Activated T-helper 1 cell treated with Interleukin-2 at 50 U/mL for 16 hours (primary cell): ENCODE data around the gene DDIT4L.
"Not testable (repeated sequence)": the region's sequence is repeated elsewhere in the genome, so short reads cannot be mapped to it uniquely, and the experiment has no call there.

Experiments
- DNase-seq: peaks from one replicate; pipeline ENCODE4 v3.0.0-alpha.2; 2020; ENCODE audit warnings: low read depth

The DDIT4L gene, protein sequence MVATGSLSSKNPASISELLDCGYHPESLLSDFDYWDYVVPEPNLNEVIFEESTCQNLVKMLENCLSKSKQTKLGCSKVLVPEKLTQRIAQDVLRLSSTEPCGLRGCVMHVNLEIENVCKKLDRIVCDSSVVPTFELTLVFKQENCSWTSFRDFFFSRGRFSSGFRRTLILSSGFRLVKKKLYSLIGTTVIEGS

DNA sequence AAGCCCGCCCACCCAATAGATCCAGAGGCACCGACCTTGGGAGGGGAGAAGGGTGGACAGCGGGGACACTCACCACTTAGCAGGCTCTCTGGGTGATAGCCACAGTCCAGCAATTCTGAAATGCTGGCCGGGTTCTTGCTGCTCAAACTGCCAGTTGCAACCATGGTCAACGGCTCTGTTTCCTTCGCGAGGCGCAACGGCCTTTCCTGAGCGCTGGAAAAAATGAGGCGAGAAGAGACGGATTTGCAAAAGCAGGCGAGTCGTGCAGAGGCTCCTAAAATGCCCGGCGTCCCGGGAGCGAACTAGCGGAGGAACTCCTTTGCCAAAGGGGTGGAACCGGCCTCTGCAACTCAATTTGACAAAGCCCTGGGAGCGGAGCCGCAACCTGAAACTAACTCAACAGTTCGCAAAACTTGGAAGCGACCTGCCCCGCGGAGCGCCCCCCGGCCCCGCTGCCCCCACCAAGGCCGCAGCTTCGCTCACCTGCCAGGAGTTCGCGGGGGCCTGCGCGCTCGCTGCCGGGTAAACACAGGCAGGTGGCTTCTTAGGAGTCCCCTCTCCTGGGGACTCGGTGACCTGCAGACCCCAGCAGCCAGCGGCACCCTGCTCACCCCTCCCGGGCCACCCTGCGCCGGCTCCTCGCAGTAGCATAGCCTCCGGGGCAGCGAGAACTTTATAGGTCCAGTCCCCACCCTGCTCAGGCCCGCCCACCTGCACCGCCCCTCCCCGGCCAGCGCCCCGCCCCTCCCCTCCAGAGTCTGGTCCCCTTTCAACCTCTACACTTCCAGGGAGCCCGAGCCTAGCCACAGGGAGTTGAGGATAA lies at the start of gene DDIT4L:
DDIT4L (minus strand) TSS at position 649 of the 823 bp plus-strand sequence; CDS start at position 164, 485 bp downstream.
- no peak for DNase-seq

DNA sequence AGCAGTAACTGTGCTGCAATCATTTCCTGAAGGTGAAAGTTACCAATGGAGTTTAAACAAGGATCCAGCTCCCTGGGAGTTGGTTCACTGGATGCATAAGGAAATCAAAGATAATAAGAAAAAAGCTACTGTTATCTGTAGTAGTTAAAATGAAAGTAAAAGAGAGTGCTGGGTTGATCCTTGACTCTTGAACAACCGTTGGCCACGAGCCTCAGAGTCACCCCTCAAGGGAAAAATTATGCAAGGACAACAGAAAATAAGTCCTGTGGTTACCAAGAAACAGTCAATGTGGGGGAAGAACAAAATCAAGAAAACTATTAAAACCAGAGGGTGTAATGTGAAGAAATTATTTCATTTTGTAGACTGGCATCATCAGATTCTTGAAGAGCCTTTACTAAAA lies 49.7 kb upstream of the DDIT4L start:
- no peak for DNase-seq

DNA sequence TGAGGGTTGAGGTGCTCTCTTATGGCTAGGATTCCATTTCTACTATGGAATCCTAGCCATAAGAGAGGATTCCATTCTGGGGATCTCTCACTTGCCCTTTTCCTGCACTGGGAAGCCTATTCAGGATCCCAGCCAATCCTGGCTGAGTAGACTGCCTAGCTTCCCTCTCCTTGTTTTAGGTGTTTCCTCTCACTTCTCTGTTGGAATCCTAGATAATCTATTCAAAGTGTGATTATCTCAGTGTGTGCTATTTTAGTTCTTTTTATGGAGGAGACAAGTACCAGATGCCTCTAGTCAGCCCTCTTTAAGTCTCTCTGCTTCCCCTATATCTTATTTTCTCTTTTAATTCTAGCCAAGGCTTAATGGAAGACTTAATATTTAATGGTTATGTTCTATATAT lies 34.5 kb upstream of the DDIT4L start:
- no peak for DNase-seq

DNA sequence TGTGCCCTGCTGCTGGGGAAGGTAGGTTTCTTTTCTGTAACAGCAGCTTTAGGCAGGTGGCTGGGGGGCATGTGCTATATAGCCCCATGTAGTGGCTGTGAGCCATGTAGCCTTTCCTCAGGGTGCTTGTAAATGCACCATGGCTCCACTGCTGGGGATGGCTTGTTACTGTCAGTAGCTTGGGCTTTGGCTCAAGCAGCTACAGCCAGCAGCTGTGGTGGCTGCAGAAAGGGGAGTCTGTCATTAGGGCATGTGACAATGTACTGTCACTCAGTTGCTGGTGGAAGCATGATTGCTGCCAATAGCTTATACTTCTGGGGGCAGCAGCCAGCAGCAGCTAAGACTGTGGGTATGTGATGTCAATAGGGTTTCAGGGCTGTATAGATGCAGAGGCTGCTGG lies 33.9 kb upstream of the DDIT4L start:
- DNase-seq: no peak

DNA sequence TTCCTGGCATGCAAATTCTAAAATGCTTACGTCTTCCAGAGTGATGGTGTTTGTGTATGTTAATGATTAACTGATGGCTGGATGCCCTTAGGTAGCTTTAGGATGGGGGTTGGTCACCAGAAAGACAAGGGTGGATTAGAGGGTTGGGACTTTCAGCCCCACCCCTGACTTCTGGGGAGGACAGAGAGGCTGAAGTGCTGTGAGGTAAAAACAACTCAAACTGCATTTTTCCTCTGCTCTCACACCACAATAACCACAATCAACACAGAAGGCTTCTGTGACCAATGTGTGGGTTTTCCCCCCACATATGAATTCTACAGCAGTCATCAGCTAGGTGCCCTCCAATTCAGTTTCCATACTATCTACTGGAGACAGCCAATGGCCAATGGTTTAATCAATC lies 18.7 kb upstream of the DDIT4L start:
- no peak for DNase-seq

DNA sequence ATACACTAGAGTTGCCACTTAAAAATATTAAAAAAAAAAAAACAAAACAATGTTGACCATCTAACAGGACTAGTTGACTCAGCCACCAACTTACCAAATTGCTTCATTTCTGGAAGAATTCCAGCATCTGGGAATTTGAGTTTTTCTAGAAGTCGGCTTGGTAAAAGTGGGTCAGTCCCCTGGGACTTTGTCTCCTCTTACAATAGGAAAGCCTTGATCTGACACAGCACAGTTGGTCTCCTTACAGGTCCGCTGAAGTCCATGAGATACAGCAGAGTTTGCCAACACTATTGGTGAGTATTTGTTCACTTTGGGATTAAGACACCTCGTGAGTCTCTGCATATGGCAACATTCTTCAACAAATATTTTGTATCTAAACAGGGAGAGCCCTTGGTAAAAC lies 18.2 kb upstream of the DDIT4L start:
- no peak for DNase-seq

DNA sequence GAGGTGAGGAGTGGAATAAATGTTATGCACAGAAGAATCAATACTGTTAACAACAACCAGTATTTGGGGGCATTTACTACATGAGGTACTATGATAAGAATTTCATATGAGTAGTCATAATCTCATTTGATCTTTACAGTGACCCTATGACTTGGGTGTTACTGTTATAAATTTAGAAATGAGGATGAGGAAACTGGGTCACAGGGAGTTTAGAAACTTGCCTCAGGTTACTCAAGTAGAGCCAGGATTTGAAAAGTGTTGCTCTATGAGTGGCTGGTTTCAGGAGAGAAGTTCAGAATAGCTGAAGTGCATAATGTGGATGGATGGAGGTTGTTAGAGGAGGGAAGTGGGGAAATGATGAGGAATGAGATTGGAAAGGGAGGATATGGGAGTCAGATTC lies 16.6 kb upstream of the DDIT4L start:
- DNase-seq: no peak

DNA sequence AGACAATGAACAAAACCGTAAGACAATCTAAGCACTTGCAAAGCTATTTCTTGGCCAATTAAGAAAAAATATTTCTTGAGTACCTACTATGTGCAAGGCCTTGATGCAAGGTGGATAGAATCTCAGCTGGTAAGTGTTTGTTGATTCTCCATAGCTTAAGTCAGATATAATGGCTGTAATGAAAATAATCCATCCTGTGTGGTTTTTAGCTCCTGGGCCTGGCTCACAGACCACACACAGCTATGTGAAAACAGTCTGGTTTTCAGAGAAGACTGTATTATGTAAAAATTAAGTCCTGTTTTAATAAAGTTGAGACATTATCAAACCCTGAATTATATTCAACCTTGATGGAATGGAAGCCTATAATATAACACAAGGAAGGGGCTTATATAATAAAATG lies 7.8 kb upstream of the DDIT4L start:
- no peak for DNase-seq

DNA sequence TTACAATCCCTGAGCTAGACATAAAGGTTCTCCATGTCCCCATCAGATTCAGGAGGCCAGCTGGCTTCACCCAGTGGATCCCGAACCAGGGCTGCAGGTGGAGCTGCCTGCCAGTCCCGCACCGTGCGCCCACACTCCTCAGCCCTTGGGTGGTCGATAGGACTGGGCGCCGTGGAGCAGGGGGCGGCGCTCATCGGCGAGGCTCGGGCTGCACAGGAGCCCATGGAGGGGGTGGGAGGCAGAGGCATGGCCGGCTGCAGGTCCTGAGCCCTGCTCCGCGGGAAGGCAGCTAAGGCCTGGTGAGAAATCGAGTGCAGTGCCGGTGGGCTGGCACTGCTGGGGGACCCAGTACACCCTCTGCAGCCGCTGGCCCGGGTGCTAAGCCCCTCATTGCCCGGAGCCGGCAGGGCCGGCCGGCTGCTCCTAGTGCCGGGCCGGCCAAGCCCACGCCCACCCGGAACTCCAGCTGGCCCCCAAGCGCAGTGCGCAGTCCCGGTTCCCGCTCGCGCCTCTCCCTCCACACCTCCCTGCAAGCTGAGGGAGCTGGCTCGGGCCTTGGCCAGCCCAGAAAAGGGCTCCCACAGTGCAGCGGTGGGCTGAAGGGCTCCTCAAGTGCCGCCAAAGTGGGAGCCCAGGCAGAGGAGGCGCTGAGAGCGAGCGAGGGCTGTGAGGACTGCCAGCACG lies 6.3 kb upstream of the DDIT4L start:
- not testable (repeated sequence) for DNase-seq

DNA sequence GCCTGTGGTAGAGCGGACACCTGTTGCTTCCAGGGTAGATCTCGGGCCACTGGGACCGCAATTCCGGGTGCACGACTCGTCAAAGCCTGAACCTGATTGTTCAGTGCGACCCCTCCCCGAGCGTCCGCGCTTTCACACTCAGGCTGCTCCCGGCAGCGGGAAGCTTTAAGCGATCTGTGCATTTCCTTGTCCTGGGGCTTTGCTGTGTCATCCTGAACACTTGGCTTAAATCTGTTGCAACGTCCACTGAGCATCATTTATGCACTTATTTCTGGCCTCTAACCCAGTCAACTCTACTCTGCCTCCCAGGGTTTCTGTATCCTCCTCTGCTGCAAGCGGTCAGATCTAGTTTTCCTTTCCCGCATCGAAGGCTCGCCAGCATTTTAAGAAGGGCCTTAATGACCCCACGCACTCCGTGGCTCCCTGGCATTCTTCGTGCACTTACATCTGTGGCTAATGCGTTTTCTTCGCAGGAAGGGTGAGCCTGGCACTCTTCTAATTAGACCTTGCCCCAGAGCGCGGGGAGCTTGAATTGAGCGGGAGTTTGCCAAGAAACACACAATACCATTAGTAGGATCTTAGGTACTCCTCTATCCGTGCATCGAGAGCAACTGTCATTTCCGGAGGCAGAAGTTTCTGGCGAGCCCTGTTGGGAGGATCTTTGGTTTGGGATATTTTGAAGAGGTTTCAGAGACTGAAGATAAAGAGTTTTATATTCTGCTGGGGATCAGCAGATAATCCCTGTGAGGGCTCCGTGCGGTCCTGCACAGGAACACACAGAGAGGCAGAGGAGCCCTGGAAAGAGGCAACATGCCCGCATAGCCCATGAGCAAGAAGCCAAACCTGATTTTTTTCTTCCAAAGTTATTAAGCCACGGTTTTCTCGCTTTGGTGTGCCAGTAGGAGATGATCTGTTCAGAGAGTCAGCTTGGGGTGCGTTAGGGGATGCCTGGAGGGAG lies 654 bp upstream of the DDIT4L start:
- DNase-seq: no peak

DNA sequence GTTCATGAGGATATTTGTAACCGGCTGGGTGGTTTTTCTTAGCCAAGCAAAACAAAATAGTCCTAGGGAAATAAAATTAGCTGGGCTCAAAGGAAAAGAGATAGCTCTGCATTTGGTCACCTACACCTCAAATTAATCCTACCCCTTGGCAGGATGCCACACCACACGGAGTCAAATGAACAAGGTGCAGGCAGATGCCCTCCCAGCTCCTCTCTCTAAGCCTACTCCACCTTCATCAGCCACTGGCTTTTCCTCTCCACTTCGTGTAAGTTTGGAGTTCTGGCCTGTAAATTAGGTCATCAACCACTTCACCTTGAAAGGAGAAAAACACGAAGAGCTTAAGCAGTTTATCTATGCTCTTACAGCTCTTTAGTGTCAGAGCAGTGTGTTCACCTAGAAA lies 1.4 kb downstream of the DDIT4L start:
- no peak for DNase-seq

DNA sequence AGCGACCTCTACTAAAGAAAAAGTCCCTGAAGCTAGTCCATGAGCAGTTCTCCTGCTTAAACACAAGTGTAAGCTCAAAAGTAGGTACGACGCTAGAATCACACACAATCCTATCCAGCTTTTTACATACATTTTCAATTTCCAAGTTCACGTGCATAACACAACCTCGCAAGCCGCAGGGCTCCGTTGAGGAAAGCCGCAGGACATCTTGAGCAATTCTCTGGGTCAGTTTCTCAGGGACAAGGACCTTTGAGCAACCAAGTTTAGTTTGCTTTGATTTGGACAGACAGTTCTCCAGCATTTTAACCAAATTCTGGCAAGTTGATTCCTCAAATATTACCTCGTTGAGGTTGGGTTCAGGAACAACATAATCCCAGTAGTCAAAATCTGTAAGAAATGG lies 2.5 kb downstream of the DDIT4L start:
- DNase-seq: no peak

DNA sequence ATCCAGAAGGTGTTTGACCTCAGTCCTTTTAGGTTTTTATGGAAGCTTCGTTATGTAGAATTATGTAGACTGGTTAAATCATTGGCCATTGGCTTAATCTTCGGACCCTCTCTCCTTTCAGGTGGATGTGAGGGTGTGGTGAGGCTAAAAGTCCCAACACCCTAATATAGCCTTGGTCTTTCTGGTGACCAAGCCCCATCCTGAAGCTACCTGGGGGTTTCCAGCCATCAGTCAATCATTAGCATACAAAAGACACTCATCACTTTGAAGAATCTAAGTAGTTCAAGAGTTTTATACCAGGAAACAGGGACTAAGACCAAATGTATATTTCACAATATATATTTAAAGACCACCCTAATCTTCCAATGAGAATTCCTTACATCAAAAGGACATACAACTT lies 5.5 kb downstream of the DDIT4L start:
- DNase-seq: no peak

DNA sequence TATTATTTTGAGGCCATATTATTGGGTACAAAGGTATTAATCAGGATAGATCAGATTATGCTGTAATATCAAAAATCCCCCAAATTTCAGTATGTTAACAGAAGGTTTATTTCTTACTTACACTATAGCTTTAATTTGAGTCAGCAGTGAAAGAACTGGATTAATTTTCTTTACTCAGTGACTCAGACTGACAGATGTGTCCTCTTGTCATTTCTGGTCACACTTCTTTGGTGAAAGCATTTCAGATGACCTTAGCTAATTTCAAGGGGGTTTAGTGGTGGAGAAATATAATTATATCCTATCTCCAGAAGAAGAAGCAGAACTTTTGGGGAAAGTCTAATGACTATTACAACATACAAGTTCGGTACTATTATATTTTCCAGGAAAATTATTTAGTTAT lies 12.4 kb downstream of the DDIT4L start:
- DNase-seq: no peak

DNA sequence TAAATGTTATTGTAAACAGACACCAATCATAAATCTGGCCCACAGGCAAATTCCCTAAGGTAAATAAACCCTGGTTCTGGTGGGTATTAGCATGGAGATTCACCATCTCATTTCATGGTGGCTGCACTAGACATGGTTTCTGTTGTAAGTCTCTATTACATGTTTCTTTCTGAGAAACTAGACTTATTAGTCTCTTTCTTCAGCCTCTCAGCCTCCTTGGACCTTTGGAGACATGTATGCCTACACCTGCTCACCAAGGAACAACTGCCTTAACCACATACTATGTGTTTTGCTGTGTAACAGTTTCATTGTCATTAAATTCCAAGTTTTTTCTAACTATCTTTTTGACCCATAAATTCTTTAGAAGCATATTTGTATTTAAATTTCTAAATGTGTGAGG lies 13.1 kb downstream of the DDIT4L start:
- no peak for DNase-seq

DNA sequence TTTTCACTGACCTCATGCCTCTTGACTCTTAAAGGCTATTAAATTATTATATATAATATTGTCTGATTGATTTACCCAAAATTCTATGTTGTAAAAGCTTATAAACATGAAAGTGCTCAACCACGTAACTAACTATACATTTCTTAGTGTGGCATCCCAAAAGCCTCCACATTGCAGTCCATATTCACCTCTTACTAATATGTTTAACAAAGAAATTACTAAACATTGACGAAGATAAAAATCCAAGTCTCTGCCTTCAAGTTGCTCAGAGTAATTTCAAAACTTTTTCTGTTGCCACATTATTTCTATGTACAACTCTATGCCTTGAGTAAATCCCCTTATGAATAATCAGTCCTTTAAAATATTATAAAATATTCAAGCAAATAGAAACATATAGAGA lies 14.4 kb downstream of the DDIT4L start:
- no peak for DNase-seq

DNA sequence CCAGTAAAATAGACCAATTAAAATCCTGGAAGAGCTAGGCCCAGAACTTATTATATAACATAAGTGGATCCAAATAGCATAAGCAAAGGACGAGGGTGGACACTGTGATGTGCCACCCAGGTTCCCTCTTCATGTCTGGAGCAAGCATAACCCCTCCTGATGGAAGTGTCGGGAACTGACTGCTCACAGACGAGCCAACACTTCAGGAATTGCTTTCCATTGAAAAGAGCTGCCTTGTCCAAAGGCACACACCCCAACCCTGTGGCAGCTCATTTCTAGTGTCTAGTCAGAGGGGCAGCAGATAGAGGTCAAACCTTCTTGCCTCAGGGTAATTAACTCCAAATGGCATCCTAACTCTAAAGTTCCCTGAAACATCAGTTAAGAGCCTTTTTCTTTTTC lies 15.3 kb downstream of the DDIT4L start:
- no peak for DNase-seq

DNA sequence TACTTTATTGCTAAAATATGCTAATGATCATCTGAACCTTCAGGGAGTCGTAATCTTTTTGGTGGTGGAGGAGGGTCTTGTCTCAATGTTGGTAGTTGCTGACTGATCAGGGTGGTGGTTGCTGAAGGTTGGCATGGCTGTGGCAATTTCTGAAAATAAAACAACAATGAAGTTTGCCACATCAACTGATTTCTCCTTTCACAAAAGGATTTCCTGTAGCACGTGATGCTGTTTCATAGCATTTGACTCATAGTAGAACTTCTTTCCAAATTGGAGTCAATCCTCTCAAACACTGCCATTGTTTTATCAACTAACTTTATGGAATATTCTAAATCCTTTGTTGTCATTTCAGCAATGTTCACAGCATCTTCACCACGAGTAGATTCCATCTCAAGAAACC lies 19.3 kb downstream of the DDIT4L start:
- no peak for DNase-seq

DNA sequence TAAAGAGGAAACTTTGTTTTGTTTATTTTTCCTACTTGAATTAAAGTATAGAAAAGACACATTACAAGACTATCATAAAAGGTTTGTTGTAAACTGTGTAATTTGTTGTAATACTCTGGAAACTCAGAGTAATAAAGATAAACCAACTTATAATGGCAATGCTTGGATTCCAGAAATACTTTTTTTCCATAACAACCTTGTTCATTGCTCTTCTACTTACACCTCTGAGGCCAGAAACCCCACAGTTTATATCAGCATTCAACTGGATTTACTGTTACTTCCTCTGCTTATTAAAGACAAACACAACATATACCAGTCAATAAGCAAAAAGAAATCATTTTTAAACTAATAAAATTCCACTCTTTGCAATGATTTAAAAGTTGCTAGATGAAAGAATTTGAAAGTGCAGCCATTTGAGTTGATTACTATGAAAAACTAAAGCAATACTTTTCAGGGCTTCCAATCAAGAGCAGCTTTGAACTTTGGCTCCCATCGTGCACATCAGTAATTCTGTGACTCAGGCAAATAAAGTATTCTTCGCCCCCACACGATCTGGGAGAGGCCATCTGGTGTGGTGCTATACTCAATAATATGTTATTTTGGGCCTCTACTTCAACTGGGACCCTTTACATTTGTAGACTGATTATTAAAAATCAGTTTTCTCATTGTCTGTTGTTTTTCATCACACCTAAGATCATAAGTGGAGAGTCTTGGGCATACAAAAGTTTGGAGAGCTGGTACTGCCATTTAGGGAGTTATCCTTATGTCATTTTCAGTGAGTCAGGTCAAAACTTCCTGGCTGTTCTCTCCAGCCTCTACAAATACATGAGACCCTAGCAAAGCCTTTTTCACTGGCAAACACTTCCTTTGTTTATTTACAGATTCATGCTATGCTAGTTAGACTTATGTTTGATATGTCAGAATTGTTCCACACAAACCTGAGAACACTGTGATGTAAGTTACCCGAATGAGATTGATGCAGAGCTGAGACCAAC lies 20.5 kb downstream of the DDIT4L start:
- no peak for DNase-seq

DNA sequence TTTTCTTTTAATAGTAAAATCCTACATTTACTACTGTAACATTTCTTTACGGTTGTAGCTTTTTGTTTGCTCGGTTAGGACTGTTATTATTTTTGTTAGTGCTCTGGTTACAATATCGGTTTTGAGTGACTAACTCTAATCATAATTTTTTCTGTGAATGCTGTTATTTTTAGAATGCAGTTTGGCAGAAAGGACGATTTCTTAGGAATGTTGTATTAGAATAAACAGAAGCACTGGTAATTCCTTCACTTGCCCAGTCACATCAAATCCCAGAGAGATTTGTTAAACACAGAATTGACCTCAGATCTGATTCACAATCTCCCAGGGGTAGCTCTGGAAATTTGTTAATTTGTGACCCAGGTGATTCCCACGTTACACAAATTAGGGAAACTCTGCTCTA lies 21.7 kb downstream of the DDIT4L start:
- no peak for DNase-seq
